GM12872 (cell line): Measurements from ENCODE around the gene LYSMD1.

ENCODE experiments used
- CTCF ChIP-seq: IDR thresholded peaks from 3 replicates; pipeline ENCODE4 v1.5.1; 2011; ENCODE audit warnings: low read depth, mild to moderate bottlenecking, low read length, moderate library complexity; ENCODE audit not compliant: insufficient read depth

Gene LYSMD1

GRCh38 chr1:151176514-151177045 lies 10.9 kb upstream of the LYSMD1 start:
- no peak for TF ChIP-seq CTCF

- peak; percentile 71 for TF ChIP-seq CTCF
Measured at GRCh38 chr1:151175863-151176262, 10.2 kb upstream of the LYSMD1 start, which contains the start of gene TMOD4. TSS of gene TMOD4 (minus strand) at chr1:151175981. CDS start at chr1:151174875, 1,106 bp downstream.

DNA sequence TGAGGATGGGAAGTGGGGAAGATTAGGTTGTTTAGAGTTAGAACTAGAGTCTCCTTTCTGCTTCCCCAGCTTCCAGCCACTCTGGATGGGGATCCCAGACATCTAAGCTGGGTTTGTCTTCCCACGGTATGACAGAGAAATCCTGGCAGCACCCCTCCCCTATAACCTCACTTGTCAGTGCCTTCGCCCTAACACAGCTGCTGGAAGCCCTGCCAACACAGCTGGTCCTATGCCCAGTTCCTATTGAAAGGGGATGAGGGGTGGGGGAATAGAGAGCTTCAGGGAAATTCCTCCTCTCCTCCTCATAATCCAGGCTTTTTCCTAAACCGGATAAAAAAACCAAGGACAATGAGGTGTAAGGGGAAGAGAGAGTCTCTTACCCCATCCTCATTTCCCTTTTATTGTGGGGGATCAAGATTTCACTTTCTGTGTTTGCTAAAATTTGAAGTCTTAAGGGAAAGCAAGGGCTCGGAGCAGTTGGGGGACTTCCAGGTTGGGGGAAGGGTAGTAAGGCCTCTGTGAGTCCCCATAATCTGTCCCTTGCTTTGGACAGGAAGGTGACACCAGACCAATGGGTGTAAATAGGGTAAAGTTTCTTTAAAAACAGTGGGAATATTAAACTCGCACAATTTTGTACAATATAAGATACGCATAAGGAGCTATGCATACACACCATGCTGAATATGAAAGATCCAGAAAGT lies 9.5 kb upstream of the LYSMD1 start:
- no peak for TF ChIP-seq CTCF

DNA sequence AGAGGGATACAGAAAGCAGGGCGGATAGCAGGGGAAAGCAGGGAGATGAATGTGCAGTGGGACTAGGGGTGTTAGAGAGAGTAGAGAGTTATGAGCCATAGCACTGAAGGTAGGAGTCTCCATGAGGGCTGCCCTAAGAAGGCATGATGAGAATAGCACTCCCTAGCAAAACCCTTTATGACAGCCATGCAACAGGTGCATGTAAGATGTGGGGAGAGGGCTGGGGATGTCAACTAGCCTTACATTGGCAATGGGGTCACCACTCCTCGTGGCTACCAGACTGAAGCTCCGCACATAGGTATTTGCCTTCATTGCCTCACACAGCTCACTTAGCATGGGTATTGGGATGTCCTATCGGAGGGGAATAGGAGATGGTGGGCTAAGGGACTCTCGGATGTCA lies 5.5 kb upstream of the LYSMD1 start:
- TF ChIP-seq CTCF: no peak

- TF ChIP-seq CTCF: no peak
Measured at GRCh38 chr1:151167116-151167515, 1.4 kb upstream of the LYSMD1 start.

- no peak for TF ChIP-seq CTCF
Measured at GRCh38 chr1:151166505-151166956, 829 bp upstream of the LYSMD1 start.

DNA sequence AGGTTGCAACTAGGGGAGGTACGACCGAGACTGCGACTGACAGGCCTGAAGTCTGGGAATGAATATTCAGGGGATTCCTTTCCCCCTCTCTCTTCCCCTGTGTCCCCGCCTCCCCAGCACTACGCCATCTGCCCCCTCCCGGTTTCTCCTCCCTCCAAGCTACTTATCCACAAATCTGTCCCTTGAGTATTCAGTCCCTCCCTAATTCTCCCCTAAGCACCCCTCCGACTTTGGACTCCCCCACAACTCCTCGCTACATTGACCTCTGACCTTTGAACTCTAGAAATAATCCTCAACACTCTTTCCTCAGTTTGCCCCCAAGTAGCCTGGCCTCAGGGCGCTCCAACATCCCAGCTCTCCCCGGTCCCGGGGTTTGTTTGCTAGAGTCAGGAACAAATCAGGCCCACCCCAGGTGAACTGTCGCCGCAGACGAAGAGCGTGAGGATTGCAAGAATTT lies 393 bp downstream of the LYSMD1 start:
- no peak for TF ChIP-seq CTCF
